Parathyroid adenoma (tissue), 2 donors: ENCODE results near the gene CNGB1.

Source experiments
- H2AFZ ChIP-seq: fragments of 300-600 bp; sonication (generic); one replicate; pipeline ENCODE4 v1.7.0; 2017; ENCODE audit warnings: antibody characterized with exemption, mild to moderate bottlenecking
- H3K27ac ChIP-seq: fragments of 300-600 bp; sonication (generic); one replicate; pipeline ENCODE4 v1.7.0; 2017
- H3K27me3 ChIP-seq: fragments of 300-600 bp; sonication (generic); one replicate; pipeline ENCODE4 v1.7.0; 2017; ENCODE audit warnings: low read length; ENCODE audit not compliant: control insufficient read depth, insufficient read depth
- H3K36me3 ChIP-seq: fragments of 300-600 bp; sonication (generic); one replicate; pipeline ENCODE4 v1.7.0; 2017; ENCODE audit warnings: low read length; ENCODE audit not compliant: control insufficient read depth, insufficient read depth
- H3K4me1 ChIP-seq: fragments of 300-600 bp; sonication (generic); one replicate; pipeline ENCODE4 v1.7.0; 2017; ENCODE audit warnings: control low read depth
- H3K4me2 ChIP-seq: fragments of 300-600 bp; sonication (generic); one replicate; pipeline ENCODE4 v1.7.0; 2017; ENCODE audit warnings: low read length
- H3K4me3 ChIP-seq: fragments of 300-600 bp; sonication (generic); one replicate; pipeline ENCODE4 v1.7.0; 2017; ENCODE audit warnings: low read depth, low read length
- H3K79me2 ChIP-seq: fragments of 300-600 bp; sonication (generic); one replicate; pipeline ENCODE4 v1.7.0; 2017; ENCODE audit warnings: control low read depth
- H3K9ac ChIP-seq: fragments of 300-600 bp; sonication (generic); one replicate; pipeline ENCODE4 v1.7.0; 2017; ENCODE audit warnings: mild to moderate bottlenecking
- H3K9me3 ChIP-seq: fragments of 300-600 bp; sonication (generic); one replicate; pipeline ENCODE4 v1.7.0; 2017; ENCODE audit warnings: low read length; ENCODE audit not compliant: control insufficient read depth
- TF ChIP-seq, protein P1 (sequence below): fragments of 300-600 bp; sonication (generic); IDR thresholded peaks from one replicate; pipeline ENCODE4 v1.7.0; 2017; ENCODE audit warnings: antibody characterized with exemption, mild to moderate bottlenecking
- donor health status: primary hyperparathyroidism.

Gene CNGB1

DNA sequence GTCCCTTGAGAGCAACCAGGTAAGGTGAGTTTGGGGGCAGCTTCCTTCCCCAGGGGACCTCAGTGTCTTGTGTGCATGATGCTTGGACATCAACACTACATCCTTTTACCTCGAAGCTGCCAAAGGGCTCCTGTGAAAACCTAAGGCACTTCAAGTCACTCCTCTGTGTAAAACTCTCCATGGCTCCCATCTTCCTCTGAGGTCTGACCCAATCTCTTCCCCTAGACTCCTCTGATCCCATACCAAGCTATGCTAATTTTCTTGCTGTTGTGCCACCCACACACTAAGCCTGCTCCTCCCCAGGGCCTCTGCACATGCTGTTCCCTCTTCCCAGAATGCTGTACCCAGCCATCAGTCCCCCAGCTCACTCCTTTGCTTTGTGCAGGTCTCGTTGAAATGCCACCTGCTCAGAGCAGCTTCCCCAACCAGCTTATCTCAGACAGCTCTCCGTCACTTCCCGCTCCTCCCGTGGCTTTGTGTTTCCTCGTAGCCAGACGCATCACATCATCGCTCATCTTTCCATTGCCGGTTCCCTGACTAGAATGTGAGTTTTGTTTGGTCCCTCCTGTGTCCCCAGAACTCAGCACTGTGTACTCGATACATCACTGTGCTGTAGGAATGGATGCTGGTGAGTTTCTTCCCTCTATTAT lies 78.4 kb downstream of the CNGB1 start:
- Histone ChIP-seq H3K4me3 (no peak overlapping the region), H3K9me3 (no peaks in the 10 kb centered on the region), H3K4me1 (no peaks in the 10 kb centered on the region), H3K36me3 (no peaks in the 10 kb centered on the region), H3K79me2 (no peaks in the 10 kb centered on the region), H3K9ac (no peak overlapping the region), H3K4me2 (no peak overlapping the region), H3K27me3 (no peaks in the 10 kb centered on the region), H2AFZ (no peak overlapping the region), H3K27ac (no peak overlapping the region)
- TF ChIP-seq, protein P1, sequence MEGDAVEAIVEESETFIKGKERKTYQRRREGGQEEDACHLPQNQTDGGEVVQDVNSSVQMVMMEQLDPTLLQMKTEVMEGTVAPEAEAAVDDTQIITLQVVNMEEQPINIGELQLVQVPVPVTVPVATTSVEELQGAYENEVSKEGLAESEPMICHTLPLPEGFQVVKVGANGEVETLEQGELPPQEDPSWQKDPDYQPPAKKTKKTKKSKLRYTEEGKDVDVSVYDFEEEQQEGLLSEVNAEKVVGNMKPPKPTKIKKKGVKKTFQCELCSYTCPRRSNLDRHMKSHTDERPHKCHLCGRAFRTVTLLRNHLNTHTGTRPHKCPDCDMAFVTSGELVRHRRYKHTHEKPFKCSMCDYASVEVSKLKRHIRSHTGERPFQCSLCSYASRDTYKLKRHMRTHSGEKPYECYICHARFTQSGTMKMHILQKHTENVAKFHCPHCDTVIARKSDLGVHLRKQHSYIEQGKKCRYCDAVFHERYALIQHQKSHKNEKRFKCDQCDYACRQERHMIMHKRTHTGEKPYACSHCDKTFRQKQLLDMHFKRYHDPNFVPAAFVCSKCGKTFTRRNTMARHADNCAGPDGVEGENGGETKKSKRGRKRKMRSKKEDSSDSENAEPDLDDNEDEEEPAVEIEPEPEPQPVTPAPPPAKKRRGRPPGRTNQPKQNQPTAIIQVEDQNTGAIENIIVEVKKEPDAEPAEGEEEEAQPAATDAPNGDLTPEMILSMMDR: no peak

DNA sequence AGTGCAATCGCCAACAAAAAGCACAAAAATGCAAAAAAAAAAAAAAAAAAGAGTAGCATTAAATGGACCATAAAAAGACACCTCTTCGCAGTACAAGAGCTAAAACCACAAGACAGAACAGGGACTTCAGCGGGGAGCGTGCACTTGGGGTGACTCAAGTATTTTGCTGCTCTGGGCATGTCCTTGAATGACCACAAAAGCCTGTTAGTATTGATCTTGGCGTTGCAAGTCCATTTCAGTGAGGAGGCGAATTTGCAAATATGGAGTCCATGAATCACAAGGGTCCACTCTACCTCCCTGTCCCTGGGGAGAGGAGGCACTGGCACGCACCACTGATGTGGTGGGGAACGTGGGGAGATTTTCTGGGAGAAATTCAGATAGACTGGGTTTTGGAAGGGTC lies 78.9 kb downstream of the CNGB1 start:
- Histone ChIP-seq H2AFZ (no peak overlapping the region), H3K4me2 (no peak overlapping the region), H3K27me3 (no peaks in the 10 kb centered on the region), H3K79me2 (no peaks in the 10 kb centered on the region), H3K36me3 (no peaks in the 10 kb centered on the region), H3K4me3 (no peak overlapping the region), H3K27ac (no peak overlapping the region), H3K9ac (no peak overlapping the region), H3K4me1 (no peaks in the 10 kb centered on the region), H3K9me3 (no peaks in the 10 kb centered on the region)
- TF ChIP-seq, protein P1: no peak

DNA sequence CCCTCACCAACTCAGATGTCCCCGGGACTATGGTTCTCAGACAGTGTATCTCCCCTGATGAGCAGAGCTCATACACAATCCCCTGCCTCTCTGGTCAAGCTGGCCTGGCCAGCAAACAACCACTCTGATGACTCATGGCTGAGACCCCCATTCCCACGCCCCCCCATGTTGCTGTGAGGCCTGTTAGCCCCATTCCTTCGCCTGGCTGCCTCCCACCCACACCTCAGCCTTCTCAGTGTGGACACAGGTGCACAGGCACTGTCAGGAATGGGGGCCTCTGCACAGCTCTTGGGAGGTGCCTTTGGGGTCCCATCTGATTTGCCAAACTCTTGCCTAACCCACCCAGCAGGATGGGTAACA lies 80.2 kb downstream of the CNGB1 start:
- no peak overlapping the region for H3K9ac ChIP-seq
- no peaks in the 10 kb centered on the region for H3K9me3 ChIP-seq
- H3K27ac ChIP-seq: no peak overlapping the region
- no peaks in the 10 kb centered on the region for H3K27me3 ChIP-seq
- TF ChIP-seq, protein P1: no peak
- H3K4me1 ChIP-seq: no peaks in the 10 kb centered on the region
- no peaks in the 10 kb centered on the region for H3K79me2 ChIP-seq
- no peak overlapping the region for H3K4me3 ChIP-seq
- H3K4me2 ChIP-seq: no peak overlapping the region
- no peak overlapping the region for H2AFZ ChIP-seq
- no peaks in the 10 kb centered on the region for H3K36me3 ChIP-seq

DNA sequence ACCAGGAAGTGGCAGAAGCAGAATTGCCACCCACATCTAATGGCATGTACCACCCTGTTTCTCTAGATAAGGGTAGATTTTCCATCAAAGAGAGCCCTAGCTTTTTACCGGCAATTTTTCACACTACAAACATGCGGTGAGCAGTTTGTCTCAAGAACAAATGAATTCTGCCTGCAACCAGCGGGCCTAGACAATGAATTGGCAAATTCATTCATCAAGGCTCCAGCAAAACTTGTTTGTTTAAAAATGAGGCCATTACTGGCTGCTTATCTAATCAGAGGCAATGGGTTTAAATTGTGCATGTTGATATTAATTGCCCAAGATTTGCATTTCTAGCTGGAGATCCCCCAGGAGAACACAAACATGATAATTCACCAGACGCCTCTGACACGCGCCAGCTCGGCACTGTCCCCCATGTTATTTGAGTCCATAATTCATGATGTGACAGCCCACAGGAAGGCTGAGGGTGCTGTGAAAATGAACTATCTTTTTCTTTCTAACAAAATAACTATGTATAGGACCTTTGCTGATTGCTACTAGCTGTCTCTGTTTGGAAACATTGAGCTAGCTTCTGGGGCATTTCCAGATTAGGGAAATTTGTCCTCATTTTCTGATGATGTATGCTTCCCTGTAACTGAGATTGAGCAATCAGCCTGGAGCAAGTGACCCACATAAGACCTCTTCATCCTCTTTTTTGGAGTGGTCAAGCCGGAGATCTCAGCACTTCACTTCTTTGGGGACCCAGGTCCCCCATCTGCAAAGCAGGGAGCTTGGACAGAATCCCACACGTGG lies 80.8 kb downstream of the CNGB1 start:
- no peaks in the 10 kb centered on the region for H3K79me2 ChIP-seq
- H3K27ac ChIP-seq: no peak overlapping the region
- H3K4me3 ChIP-seq: no peak overlapping the region
- H3K9me3 ChIP-seq: no peaks in the 10 kb centered on the region
- H3K9ac ChIP-seq: no peak overlapping the region
- no peaks in the 10 kb centered on the region for H3K36me3 ChIP-seq
- no peaks in the 10 kb centered on the region for H3K4me1 ChIP-seq
- TF ChIP-seq, protein P1: no peak
- no peak overlapping the region for H2AFZ ChIP-seq
- H3K27me3 ChIP-seq: no peaks in the 10 kb centered on the region
- H3K4me2 ChIP-seq: no peak overlapping the region
